ENCODE results near the gene ANO6.
"Not testable (repeated sequence)": the region's sequence is repeated elsewhere in the genome, so short reads cannot be mapped to it uniquely, and the experiment has no call there.

Gene ANO6

GRCh38 chr12:45215419-45216229 lies at the start of gene ANO6:
Gene ANO6, plus strand, starts transcription at chr12:45216095. Its CDS starts 227 bp downstream, at chr12:45216322.
- Mint-ChIP-seq H3K27me3 (ENCODE audit: low read depth) (no peaks in the 10 kb centered on the region), H3K9me3 (no peaks in the 10 kb centered on the region), H3K4me1 (ENCODE audit: low read depth) (peaks cover 28% of the 10 kb centered on the region), H3K36me3 (ENCODE audit: low read depth) (no peaks in the 10 kb centered on the region), H3K27ac (peak within 1 kb of the TSS; percentile 95), H3K4me3 (peak within 1 kb of the TSS; percentile 96)

GRCh38 chr12:45168976-45169375 lies 46.9 kb upstream of the ANO6 start:
- peaks cover 1% of the 10 kb centered on the region for H3K27me3 Mint-ChIP-seq (ENCODE audit: low read depth)
- H3K36me3 Mint-ChIP-seq (ENCODE audit: low read depth) = no peaks in the 10 kb centered on the region
- no peak overlapping the region for H3K4me3 Mint-ChIP-seq
- H3K4me1 Mint-ChIP-seq (ENCODE audit: low read depth) = no peaks in the 10 kb centered on the region
- H3K9me3 Mint-ChIP-seq = no peaks in the 10 kb centered on the region
- H3K27ac Mint-ChIP-seq = no peak overlapping the region

- Mint-ChIP-seq H3K27me3 (ENCODE audit: low read depth) (no peaks in the 10 kb centered on the region), H3K27ac (no peak overlapping the region), H3K4me1 (ENCODE audit: low read depth) (no peaks in the 10 kb centered on the region)
Observed at GRCh38 chr12:45170456-45171042, 45.3 kb upstream of the ANO6 start.

GRCh38 chr12:45173293-45173692 lies 42.6 kb upstream of the ANO6 start:
- H3K4me3 Mint-ChIP-seq; H3K27me3 Mint-ChIP-seq (ENCODE audit: low read depth); H3K27ac Mint-ChIP-seq; H3K4me1 Mint-ChIP-seq (ENCODE audit: low read depth): not testable (repeated sequence)
- Mint-ChIP-seq H3K36me3 (ENCODE audit: low read depth) (peaks cover 11% of the 10 kb centered on the region), H3K9me3 (peaks cover 17% of the 10 kb centered on the region)

More at GRCh38 chr12:45170456-45171042, 45.3 kb upstream of the ANO6 start:
- Mint-ChIP-seq H3K9me3 (no peaks in the 10 kb centered on the region), H3K4me3 (no peak overlapping the region), H3K36me3 (ENCODE audit: low read depth) (no peaks in the 10 kb centered on the region)

GRCh38 chr12:45174595-45174994 lies 41.3 kb upstream of the ANO6 start:
- H3K9me3 Mint-ChIP-seq = peaks cover 26% of the 10 kb centered on the region
- H3K36me3 Mint-ChIP-seq (ENCODE audit: low read depth) = peaks cover 17% of the 10 kb centered on the region
- no peaks in the 10 kb centered on the region for H3K4me1 Mint-ChIP-seq (ENCODE audit: low read depth)
- H3K27ac Mint-ChIP-seq = no peak overlapping the region
- H3K4me3 Mint-ChIP-seq = no peak overlapping the region
- H3K27me3 Mint-ChIP-seq (ENCODE audit: low read depth) = no peaks in the 10 kb centered on the region

GRCh38 chr12:45178771-45179170 lies 37.1 kb upstream of the ANO6 start:
- Mint-ChIP-seq H3K9me3 (peaks cover 26% of the 10 kb centered on the region), H3K4me3 (no peak overlapping the region), H3K27me3 (ENCODE audit: low read depth) (no peaks in the 10 kb centered on the region), H3K4me1 (ENCODE audit: low read depth) (no peaks in the 10 kb centered on the region), H3K36me3 (ENCODE audit: low read depth) (peaks cover 17% of the 10 kb centered on the region), H3K27ac (no peak overlapping the region)

- Mint-ChIP-seq H3K4me3 (no peak overlapping the region), H3K27me3 (ENCODE audit: low read depth) (no peaks in the 10 kb centered on the region), H3K4me1 (ENCODE audit: low read depth) (no peaks in the 10 kb centered on the region), H3K9me3 (peaks cover 16% of the 10 kb centered on the region), H3K36me3 (ENCODE audit: low read depth) (peaks cover 12% of the 10 kb centered on the region), H3K27ac (no peak overlapping the region)
Observed at GRCh38 chr12:45182511-45182910, 33.4 kb upstream of the ANO6 start.

- Mint-ChIP-seq H3K27ac (no peak overlapping the region), H3K4me3 (no peak overlapping the region), H3K36me3 (ENCODE audit: low read depth) (peaks cover 6% of the 10 kb centered on the region), H3K9me3 (peaks cover 9% of the 10 kb centered on the region), H3K27me3 (ENCODE audit: low read depth) (no peaks in the 10 kb centered on the region), H3K4me1 (ENCODE audit: low read depth) (no peaks in the 10 kb centered on the region)
Observed at GRCh38 chr12:45183246-45183645, 32.6 kb upstream of the ANO6 start.

- Mint-ChIP-seq H3K9me3 (no peaks in the 10 kb centered on the region), H3K4me3 (no peak overlapping the region), H3K36me3 (ENCODE audit: low read depth) (no peaks in the 10 kb centered on the region), H3K27me3 (ENCODE audit: low read depth) (no peaks in the 10 kb centered on the region), H3K27ac (no peak overlapping the region), H3K4me1 (ENCODE audit: low read depth) (no peaks in the 10 kb centered on the region)
Observed at GRCh38 chr12:45184147-45184963, 31.5 kb upstream of the ANO6 start.

GRCh38 chr12:45186762-45187161 lies 29.1 kb upstream of the ANO6 start:
- no peak overlapping the region for H3K27ac Mint-ChIP-seq
- no peaks in the 10 kb centered on the region for H3K27me3 Mint-ChIP-seq (ENCODE audit: low read depth)
- no peak overlapping the region for H3K4me3 Mint-ChIP-seq
- no peaks in the 10 kb centered on the region for H3K36me3 Mint-ChIP-seq (ENCODE audit: low read depth)
- peaks cover 2% of the 10 kb centered on the region for H3K4me1 Mint-ChIP-seq (ENCODE audit: low read depth)
- no peaks in the 10 kb centered on the region for H3K9me3 Mint-ChIP-seq

GRCh38 chr12:45189766-45190403 lies 26.0 kb upstream of the ANO6 start:
- H3K4me3 Mint-ChIP-seq = no peak overlapping the region
- H3K4me1 Mint-ChIP-seq (ENCODE audit: low read depth) = peaks cover 8% of the 10 kb centered on the region
- H3K27me3 Mint-ChIP-seq (ENCODE audit: low read depth) = no peaks in the 10 kb centered on the region
- H3K36me3 Mint-ChIP-seq (ENCODE audit: low read depth) = no peaks in the 10 kb centered on the region
- H3K9me3 Mint-ChIP-seq = no peaks in the 10 kb centered on the region
- no peak overlapping the region for H3K27ac Mint-ChIP-seq

GRCh38 chr12:45191239-45191638 lies 24.7 kb upstream of the ANO6 start:
- Mint-ChIP-seq H3K4me1 (ENCODE audit: low read depth) (peaks cover 8% of the 10 kb centered on the region), H3K27ac (no peak overlapping the region), H3K27me3 (ENCODE audit: low read depth) (no peaks in the 10 kb centered on the region), H3K4me3 (no peak overlapping the region), H3K36me3 (ENCODE audit: low read depth) (no peaks in the 10 kb centered on the region), H3K9me3 (no peaks in the 10 kb centered on the region)

- H3K4me1 Mint-ChIP-seq (ENCODE audit: low read depth) = peaks cover 8% of the 10 kb centered on the region
- no peaks in the 10 kb centered on the region for H3K27me3 Mint-ChIP-seq (ENCODE audit: low read depth)
- no peak overlapping the region for H3K27ac Mint-ChIP-seq
- H3K4me3 Mint-ChIP-seq = no peak overlapping the region
- H3K9me3 Mint-ChIP-seq = no peaks in the 10 kb centered on the region
- H3K36me3 Mint-ChIP-seq (ENCODE audit: low read depth) = no peaks in the 10 kb centered on the region
Observed at GRCh38 chr12:45192707-45193106, 23.2 kb upstream of the ANO6 start.

- Mint-ChIP-seq H3K27me3 (ENCODE audit: low read depth) (no peaks in the 10 kb centered on the region), H3K4me3 (no peak overlapping the region), H3K36me3 (ENCODE audit: low read depth) (no peaks in the 10 kb centered on the region), H3K9me3 (no peaks in the 10 kb centered on the region), H3K27ac (no peak overlapping the region), H3K4me1 (ENCODE audit: low read depth) (peaks cover 8% of the 10 kb centered on the region)
Observed at GRCh38 chr12:45200491-45201043, 15.3 kb upstream of the ANO6 start.

Data from T-helper 1 cell treated with Interleukin-12 subunit alpha and Interleukin-12 subunit beta and Interleukin-4 antibody, amounts not matched to agents 30 μg/mL and 1 μg/mL, for 36 hours (primary cell).